ENCODE data around the gene GFRA1. TPM values are rescaled to one million over a fixed set of nuclear protein-coding genes. Genes with fewer than 3 reads are reported as not detected.

Gene GFRA1
- total and polyA plus RNA-seq, 2 of the 8 experiments (the other 6 are each of a cell fraction or from before 2014, with no cell fraction given): 1.1 to 2.0 TPM

GRCh38 chr10:116059320-116059719 lies 213.7 kb downstream of the GFRA1 start (continued):
- TF ChIP-seq RBBP5 (IDR thresholded peaks at IDR 0.05; ENCODE audit: borderline replicate concordance, low read depth, low read length) (no peak), EP300 (IDR thresholded peaks at IDR 0.05; ENCODE audit: borderline replicate concordance in 1 of 2, low read depth in 2 of 2, low read length in 2 of 2) (no peak), TAF1 (IDR thresholded peaks at IDR 0.05; ENCODE audit: low read depth, low read length) (no peak)
